T-cell (primary cell): ENCODE measurements around the gene PRKD1. TPM values are rescaled to one million over a fixed set of nuclear protein-coding genes. Genes with fewer than 3 reads are reported as not detected.

ENCODE experiments used
- ATAC-seq, 4 experiments: fragments of 200-7000 bp in 3 of 4; fragments of 150-1000 bp in 1 of 4; cut with Tn5 transposase; replicated peaks in 1 of 4; 1 replicate in 3 of 4; 2 replicates in 1 of 4; pipeline ENCODE4 v1.10.0; 2021; ENCODE audit warnings: moderate library complexity in 3 of 4, mild to moderate bottlenecking in 2 of 4, moderate number of reproducible peaks in 1 of 4
- CTCF ChIA-PET, 2 donors: fragments of 300-600 bp; sonication (Branson Sonifier 250); formaldehyde crosslinking; loops; one replicate each; lab custom pipeline; 2022; ENCODE audit warnings: antibody characterized with exemption in 2 of 2; lab: Charles Lee
- POLR2A ChIA-PET, 2 donors: fragments of 300-600 bp; sonication (Branson Sonifier 250); formaldehyde crosslinking; loops; one replicate each; lab custom pipeline; 2022; ENCODE audit warnings: antibody characterized with exemption in 2 of 2; lab: Charles Lee
- DNase-seq, 35 experiments: peaks; one replicate each; pipeline versions ENCODE4 v3.0.0 to v3.0.0-alpha.2; 2013 to 2023
- H3K27ac ChIP-seq: one replicate; pipeline ENCODE4 v1.5.1; 2013; ENCODE audit warnings: low read length
- H3K27me3 ChIP-seq, 2 experiments: replicated peaks in 1 of 2; 1 replicate in 1 of 2; 2 replicates in 1 of 2; pipeline versions ENCODE4 v1.6.1 to v1.7.0; 2013; ENCODE audit warnings: low read length in 1 of 2, mixed read lengths in 1 of 2; ENCODE audit not compliant: control insufficient read depth in 2 of 2, insufficient read depth in 2 of 2; ENCODE audit errors: extremely low read depth in 1 of 2
- H3K36me3 ChIP-seq, 2 donors: 1 replicate in 1 of 2; 2 replicates in 1 of 2; pipeline versions ENCODE4 v1.6.1 to v1.7.0; 2013; ENCODE audit warnings: low read length in 1 of 2; ENCODE audit not compliant: control insufficient read depth in 2 of 2, insufficient read depth in 1 of 2; ENCODE audit errors: extremely low read depth in 1 of 2
- H3K4me1 ChIP-seq, 2 experiments: 1 replicate in 1 of 2; 2 replicates in 1 of 2; pipeline versions ENCODE4 v1.6.1 to v1.7.0; 2013; ENCODE audit warnings: low read length in 2 of 2, mixed read lengths in 1 of 2; ENCODE audit not compliant: insufficient read depth in 2 of 2, control insufficient read depth in 1 of 2; ENCODE audit errors: extremely low read depth in 1 of 2
- H3K4me3 ChIP-seq, 2 donors: 1 replicate in 1 of 2; 2 replicates in 1 of 2; pipeline versions ENCODE4 v1.5.1 to v1.7.0; 2013; ENCODE audit warnings: mild to moderate bottlenecking in 2 of 2, low read length in 1 of 2, moderate library complexity in 1 of 2; ENCODE audit not compliant: control insufficient read depth in 1 of 2; ENCODE audit errors: extremely low read depth in 1 of 2
- H3K9me3 ChIP-seq: 2 replicates; pipeline ENCODE4 v1.7.0; 2013
- H3K27ac Mint-ChIP-seq, 2 donors: one replicate each; pipeline ENCODE4 v1.8.0; 2020 to 2021; ENCODE audit warnings: mild to moderate bottlenecking in 2 of 2, mixed read lengths in 2 of 2
- H3K27me3 Mint-ChIP-seq, 2 donors: one replicate each; pipeline ENCODE4 v1.8.0; 2021 to 2022; ENCODE audit warnings: mixed read lengths in 2 of 2
- H3K36me3 Mint-ChIP-seq: one replicate; pipeline ENCODE4 v1.8.0; 2021; ENCODE audit warnings: mixed read lengths
- H3K4me1 Mint-ChIP-seq, 3 donors: one replicate each; pipeline ENCODE4 v1.8.0; 2020 to 2022; ENCODE audit warnings: mixed read lengths in 3 of 3, mild to moderate bottlenecking in 1 of 3
- H3K4me3 Mint-ChIP-seq, 3 donors: one replicate each; pipeline ENCODE4 v1.8.0; 2020 to 2022; ENCODE audit warnings: mild to moderate bottlenecking in 3 of 3, mixed read lengths in 3 of 3, moderate library complexity in 3 of 3
- H3K9me3 Mint-ChIP-seq, 3 donors: one replicate each; pipeline ENCODE4 v1.8.0; 2020 to 2022; ENCODE audit warnings: mixed read lengths in 3 of 3
- WGBS: methylation state at CpG from one replicate; pipeline ENCODE4 v1.1.5; 2013; ENCODE audit warnings: missing lambda C conversion rate; ENCODE audit not compliant: insufficient coverage; 5-methylcytosine and 5-hydroxymethylcytosine counted together
- total RNA-seq, 35 experiments: library from RNA in 6 of 35; stranded (reverse) in 6 of 35; fragments of 120-200 nt in 1 of 35; gene quantifications; one replicate each; pipeline versions ENCODE4 v1.2.1 to v1.2.4 and lab custom pipeline; 2013 to 2026

Gene PRKD1
- total RNA-seq, 5 donors from 2014 or later (not counting 1 experiment from before 2014, with no cell fraction given), result 0.28 to 0.43 TPM; not detected in 3

DNA sequence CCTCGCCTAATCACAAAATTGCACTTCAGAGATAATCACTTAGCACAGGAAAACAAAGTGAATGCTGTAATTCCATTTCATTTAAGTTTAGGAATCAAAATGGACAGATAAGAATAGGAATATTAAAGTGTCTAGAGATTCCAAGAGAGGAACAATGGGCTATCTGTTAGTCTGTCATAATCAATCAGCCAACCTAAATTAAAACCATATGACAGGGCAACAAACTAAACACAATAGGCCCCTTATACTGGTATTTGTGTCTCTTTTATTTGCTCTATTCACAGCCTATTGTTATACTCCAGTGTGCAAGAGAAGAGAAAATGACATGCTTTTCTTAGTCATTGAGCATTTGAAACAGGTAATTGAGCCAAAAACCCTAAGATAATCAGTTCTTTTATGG lies 259.4 kb downstream of the PRKD1 start:
- no CpG with 5 or more reads among the region's 1 CpG for WGBS
- no peak overlapping the region for H3K27ac ChIP-seq
- H3K4me3 ChIP-seq, result no peak overlapping the region
- no peak overlapping the region for H3K4me3 Mint-ChIP-seq
- H3K27me3 ChIP-seq, result no peaks in the 10 kb centered on the region
- H3K9me3 ChIP-seq, result no peaks in the 10 kb centered on the region
- ChIA-PET POLR2A (no interaction called here), CTCF (no interaction called here)
- H3K27ac Mint-ChIP-seq, result no peak overlapping the region
- no peaks in the 10 kb centered on the region for H3K4me1 ChIP-seq
- ATAC-seq (no peak), DNase-seq (no peak)
- no peaks in the 10 kb centered on the region for H3K36me3 Mint-ChIP-seq
- no peaks in the 10 kb centered on the region for H3K4me1 Mint-ChIP-seq
- H3K27me3 Mint-ChIP-seq, result no peaks in the 10 kb centered on the region
- H3K36me3 ChIP-seq, result no peaks in the 10 kb centered on the region
- peaks cover 3 to 13% (median 12%) of the 10 kb centered on the region in 3 donors for H3K9me3 Mint-ChIP-seq

DNA sequence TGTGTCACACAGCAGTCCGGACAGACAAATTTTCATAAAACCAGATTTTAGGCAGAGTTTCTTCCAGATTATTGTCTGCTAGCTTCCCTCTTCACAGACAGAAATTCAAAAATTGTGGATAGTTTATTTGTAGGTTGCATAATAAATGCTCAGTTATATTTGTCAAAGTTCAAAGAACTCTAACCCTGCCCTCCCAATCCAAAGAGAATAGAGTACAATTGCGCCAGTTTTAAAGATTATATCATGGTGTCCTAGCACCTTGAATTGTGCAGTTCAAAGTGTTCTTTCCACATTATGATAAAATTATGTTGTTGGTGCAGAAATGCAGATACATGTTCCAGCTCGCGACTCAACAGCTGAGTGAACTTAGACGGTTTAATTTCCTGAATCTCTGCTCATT lies 263.1 kb downstream of the PRKD1 start:
- no peak overlapping the region for H3K4me3 Mint-ChIP-seq
- ATAC-seq (no peak), DNase-seq (no peak)
- no peaks in the 10 kb centered on the region for H3K27me3 ChIP-seq
- 80% methylated on average over 1 of the region's 5 CpGs for WGBS
- ChIA-PET CTCF (no interaction called here), POLR2A (no interaction called here)
- no peak overlapping the region for H3K27ac ChIP-seq
- H3K9me3 Mint-ChIP-seq, result peaks cover 3 to 17% (median 4%) of the 10 kb centered on the region in 3 donors
- no peaks in the 10 kb centered on the region for H3K36me3 ChIP-seq
- H3K4me3 ChIP-seq, result no peak overlapping the region
- H3K4me1 ChIP-seq, result no peaks in the 10 kb centered on the region
- no peak overlapping the region for H3K27ac Mint-ChIP-seq
- no peaks in the 10 kb centered on the region for H3K27me3 Mint-ChIP-seq
- H3K4me1 Mint-ChIP-seq, result no peaks in the 10 kb centered on the region
- H3K36me3 Mint-ChIP-seq, result no peaks in the 10 kb centered on the region
- no peaks in the 10 kb centered on the region for H3K9me3 ChIP-seq

DNA sequence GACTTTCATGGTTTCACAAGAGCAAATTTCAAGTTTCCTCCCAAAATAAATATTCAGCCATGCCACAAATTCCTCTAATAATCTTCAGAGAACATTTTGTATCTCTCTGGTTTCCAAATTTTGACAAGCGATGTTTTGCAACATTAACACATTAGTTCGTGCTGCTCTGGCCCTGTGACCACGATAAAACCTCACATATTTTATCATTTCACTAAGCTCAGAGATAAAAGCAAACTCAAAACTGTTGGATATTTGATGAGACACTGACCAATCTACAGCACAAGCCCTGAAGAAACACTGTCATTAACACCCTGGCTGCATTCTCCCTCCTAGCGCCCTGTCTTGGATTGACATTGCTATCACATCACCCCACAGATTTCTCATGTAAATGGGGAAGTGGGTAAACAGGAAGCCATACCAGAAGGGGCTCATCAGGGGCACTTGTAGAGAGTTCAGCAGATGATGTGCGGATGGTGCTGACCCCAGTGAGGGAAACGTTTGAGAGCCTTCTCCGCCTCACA lies 264.3 kb downstream of the PRKD1 start:
- Histone ChIP-seq H3K9me3 (no peaks in the 10 kb centered on the region), H3K4me1 (no peaks in the 10 kb centered on the region), H3K36me3 (no peaks in the 10 kb centered on the region), H3K27ac (no peak overlapping the region), H3K4me3 (no peak overlapping the region), H3K27me3 (no peaks in the 10 kb centered on the region)
- Mint-ChIP-seq H3K36me3 (no peaks in the 10 kb centered on the region), H3K4me1 (no peaks in the 10 kb centered on the region), H3K27me3 (no peaks in the 10 kb centered on the region), H3K4me3 (no peak overlapping the region), H3K27ac (no peak overlapping the region), H3K9me3 (peaks cover 3 to 18% (median 4%) of the 10 kb centered on the region in 3 donors)
- DNase-seq (no peak), ATAC-seq (no peak)
- ChIA-PET CTCF (no interaction called here), POLR2A (no interaction called here)
- WGBS, result 68% methylated on average over 3 of the region's 7 CpGs

DNA sequence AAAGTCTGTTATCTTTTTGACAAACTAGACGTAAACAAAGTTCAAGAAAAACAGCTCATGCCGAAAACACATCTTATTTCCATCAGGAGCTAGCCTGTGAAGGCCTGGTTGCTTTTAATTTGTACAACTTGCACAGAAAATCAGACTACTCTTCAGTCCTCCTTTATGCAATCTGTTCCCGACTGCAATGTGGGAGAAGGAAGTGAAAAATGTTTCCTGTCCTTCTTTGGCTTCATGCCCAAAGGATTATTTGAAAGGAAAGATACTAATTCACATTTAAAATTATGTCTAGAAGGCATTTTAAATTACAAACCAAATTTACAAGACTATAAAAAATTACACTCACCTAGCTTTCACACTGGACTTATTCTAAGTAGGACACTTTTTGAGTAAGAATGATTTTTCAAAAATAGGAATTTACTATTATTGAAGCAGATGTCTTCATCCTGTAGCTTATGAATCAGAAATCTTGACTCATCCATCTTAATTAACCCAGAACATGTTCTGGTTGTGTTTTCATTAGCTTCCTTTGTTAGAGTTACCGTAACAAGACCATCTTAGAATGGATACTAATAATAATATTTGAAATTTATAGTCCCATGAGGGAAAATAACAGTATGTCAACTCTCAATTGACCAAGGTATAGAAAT lies 272.6 kb downstream of the PRKD1 start:
- no peaks in the 10 kb centered on the region for H3K4me1 ChIP-seq
- DNase-seq (no peak), ATAC-seq (no peak)
- POLR2A ChIA-PET, result no interaction called here
- H3K27me3 Mint-ChIP-seq, result no peaks in the 10 kb centered on the region
- peaks cover 3 to 13% (median 9%) of the 10 kb centered on the region in 3 donors for H3K9me3 Mint-ChIP-seq
- H3K27ac ChIP-seq, result no peak overlapping the region
- no peaks in the 10 kb centered on the region for H3K27me3 ChIP-seq
- no peaks in the 10 kb centered on the region for H3K4me1 Mint-ChIP-seq
- no peak overlapping the region for H3K4me3 ChIP-seq
- H3K9me3 ChIP-seq, result no peaks in the 10 kb centered on the region
- no peak overlapping the region for H3K4me3 Mint-ChIP-seq
- H3K36me3 Mint-ChIP-seq, result no peaks in the 10 kb centered on the region
- CTCF ChIA-PET, result no interaction called here
- no peaks in the 10 kb centered on the region for H3K36me3 ChIP-seq
- no CpG with 5 or more reads among the region's 4 CpGs for WGBS
- H3K27ac Mint-ChIP-seq, result no peak overlapping the region

DNA sequence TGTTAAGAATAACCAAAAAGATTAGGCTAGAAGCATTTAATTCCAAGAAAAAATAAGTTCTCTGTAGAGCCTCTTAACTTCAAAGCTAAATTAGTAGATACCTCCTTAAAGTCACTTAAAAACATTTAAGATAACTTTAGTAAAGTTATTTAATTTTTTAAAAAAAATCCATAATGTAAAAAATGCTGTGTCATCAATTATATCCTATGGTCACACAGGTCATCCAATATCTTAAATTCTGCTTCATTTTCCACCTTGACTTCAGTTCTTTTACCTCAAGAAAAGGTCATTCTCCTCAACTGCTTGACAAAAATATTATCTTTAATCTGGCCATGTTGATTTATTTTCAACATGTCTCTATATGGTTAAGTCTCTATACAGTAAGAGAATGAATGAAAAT lies 274.3 kb downstream of the PRKD1 start:
- ATAC-seq, result no peak

DNA sequence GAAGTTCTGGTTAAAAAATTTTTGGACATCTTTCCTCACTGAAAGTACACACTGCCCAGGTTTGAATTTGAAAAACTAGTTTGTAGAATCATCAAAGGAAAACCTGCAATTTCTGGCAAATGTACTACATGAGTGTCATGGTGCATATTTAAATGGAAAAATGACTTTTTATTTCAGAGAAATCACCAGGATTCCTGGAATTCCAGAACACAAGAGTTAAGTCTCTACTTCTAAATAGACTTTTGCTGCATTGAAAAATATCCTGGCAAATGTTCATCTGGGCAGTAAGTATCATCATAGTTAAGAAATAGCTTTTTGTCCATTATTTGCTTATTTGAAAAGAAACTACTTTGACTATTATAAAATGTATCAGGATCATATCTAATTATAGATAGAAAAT lies 275.1 kb downstream of the PRKD1 start:
- Histone ChIP-seq H3K4me3 (no peak overlapping the region), H3K27me3 (no peaks in the 10 kb centered on the region), H3K36me3 (no peaks in the 10 kb centered on the region), H3K9me3 (no peaks in the 10 kb centered on the region), H3K27ac (no peak overlapping the region), H3K4me1 (no peaks in the 10 kb centered on the region)
- Mint-ChIP-seq H3K4me3 (no peak overlapping the region), H3K27ac (no peak overlapping the region), H3K4me1 (no peaks in the 10 kb centered on the region), H3K9me3 (peaks cover 10 to 25% (median 18%) of the 10 kb centered on the region in 3 donors), H3K27me3 (no peaks in the 10 kb centered on the region), H3K36me3 (no peaks in the 10 kb centered on the region)
- CTCF ChIA-PET, result no interaction called here
- no peak for ATAC-seq
- POLR2A ChIA-PET, result no interaction called here
- DNase-seq, result no peak

More for the DNA sequence above, 274.3 kb downstream of the PRKD1 start:
- Mint-ChIP-seq H3K27me3 (no peaks in the 10 kb centered on the region), H3K4me3 (no peak overlapping the region), H3K4me1 (no peaks in the 10 kb centered on the region), H3K36me3 (no peaks in the 10 kb centered on the region), H3K9me3 (peaks cover 10 to 22% (median 15%) of the 10 kb centered on the region in 3 donors), H3K27ac (no peak overlapping the region)
- Histone ChIP-seq H3K27me3 (no peaks in the 10 kb centered on the region), H3K4me3 (no peak overlapping the region), H3K27ac (no peak overlapping the region), H3K9me3 (no peaks in the 10 kb centered on the region), H3K4me1 (no peaks in the 10 kb centered on the region), H3K36me3 (no peaks in the 10 kb centered on the region)
- DNase-seq, result no peak
- CTCF ChIA-PET, result no interaction called here
- POLR2A ChIA-PET, result no interaction called here
